SH-SY5Y (cell line): ENCODE measurements around the gene GNG13.

Experiments
- GATA2 ChIP-seq: IDR thresholded peaks from 2 replicates; pipeline ENCODE4 v1.6.1; 2011; ENCODE audit warnings: mild to moderate bottlenecking, low read depth, low read length
- GATA3 ChIP-seq: IDR thresholded peaks from 2 replicates; pipeline ENCODE4 v1.6.1; 2011; ENCODE audit warnings: low read depth, mild to moderate bottlenecking, low read length, moderate library complexity

DNA sequence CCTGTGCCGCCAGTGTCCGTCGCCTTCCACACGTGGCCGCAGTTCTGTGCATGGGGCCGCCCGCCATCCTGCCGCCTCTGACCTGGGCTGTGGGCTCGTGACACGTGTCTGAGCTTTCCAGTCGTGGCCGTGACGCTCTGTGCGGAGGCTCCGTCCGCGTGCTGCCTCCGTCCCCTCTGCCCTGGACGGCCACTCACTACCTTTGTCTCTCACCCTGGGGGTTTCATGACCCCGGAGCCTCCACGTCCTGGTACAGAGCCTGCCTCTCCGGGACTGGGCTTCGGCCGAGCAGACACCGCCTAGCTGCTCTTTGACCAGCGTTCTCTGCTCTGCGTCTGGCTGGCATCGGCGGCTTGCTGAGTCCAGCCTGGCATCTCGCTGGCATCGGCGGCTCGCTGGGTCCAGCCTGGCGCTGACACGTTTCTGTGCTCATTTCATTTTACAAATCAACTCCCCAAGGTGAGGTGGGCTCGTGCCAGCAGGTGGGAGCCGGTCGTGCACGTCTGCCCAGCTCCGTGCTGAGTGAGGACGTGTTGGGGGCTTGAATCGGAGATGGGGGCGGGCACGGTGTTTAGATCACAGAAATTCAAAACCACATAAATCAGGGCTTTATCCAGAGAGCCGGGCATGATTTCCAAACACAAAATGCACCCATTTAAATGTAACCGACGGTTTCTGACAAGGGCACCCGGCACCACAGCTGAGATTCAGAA lies 44.3 kb upstream of the GNG13 start:
- TF ChIP-seq GATA2, result no peak
- no peak for TF ChIP-seq GATA3
